Calu3 (cell line): ENCODE data around the gene AP3S2. TPM values are rescaled to one million over a fixed set of nuclear protein-coding genes. Genes with fewer than 3 reads are reported as not detected.

Source experiments
- BruUV-seq: library from RNA; stranded (reverse); fragments of 400-500 nt; replicated peaks from 2 replicates; lab custom pipeline; 2021; lab: Mats Ljungman, UMichigan
- CTCF ChIA-PET: fragments of 300-600 bp; sonication (Branson Sonifier 250); formaldehyde crosslinking; loops from one replicate; lab custom pipeline; 2022; ENCODE audit warnings: antibody characterized with exemption; lab: Charles Lee
- DNase-seq: peaks from one replicate; pipeline ENCODE4 v3.0.0; 2022
- H3K27ac Mint-ChIP-seq: one replicate; pipeline ENCODE4 v1.8.0; 2022; ENCODE audit warnings: mixed read lengths; ENCODE audit not compliant: unreplicated experiment
- H3K27me3 Mint-ChIP-seq: one replicate; pipeline ENCODE4 v1.8.0; 2022; ENCODE audit warnings: mixed read lengths; ENCODE audit not compliant: unreplicated experiment
- H3K36me3 Mint-ChIP-seq: one replicate; pipeline ENCODE4 v1.8.0; 2022; ENCODE audit warnings: mild to moderate bottlenecking, moderate library complexity, mixed read lengths; ENCODE audit not compliant: insufficient read depth, unreplicated experiment
- H3K4me1 Mint-ChIP-seq: one replicate; pipeline ENCODE4 v1.8.0; 2022; ENCODE audit warnings: mild to moderate bottlenecking, low read depth, mixed read lengths; ENCODE audit not compliant: unreplicated experiment
- H3K4me3 Mint-ChIP-seq: one replicate; pipeline ENCODE4 v1.8.0; 2022; ENCODE audit warnings: mild to moderate bottlenecking, low read depth, moderate library complexity, mixed read lengths; ENCODE audit not compliant: unreplicated experiment
- H3K9me3 Mint-ChIP-seq: one replicate; pipeline ENCODE4 v1.8.0; 2022; ENCODE audit warnings: low read depth, mixed read lengths; ENCODE audit not compliant: unreplicated experiment
- CTCF ChIP-seq: fragments of 200-600 bp; IDR thresholded peaks from one replicate; pipeline ENCODE4 v1.8.0; 2022; ENCODE audit warnings: antibody characterized with exemption; ENCODE audit not compliant: unreplicated experiment
- intact Hi-C: fragments of 100-400 bp; cut with micrococcal nuclease; formaldehyde crosslinking; loops from one replicate; pipeline ENCODE4 v1.10.0; 2022; ENCODE audit not compliant: unreplicated experiment
- total RNA-seq: library from RNA; stranded (reverse); gene quantifications from 2 replicates; pipeline ENCODE4 v1.2.3, GENCODE V29; 2022

The AP3S2 gene
- total RNA-seq, 1 experiment from 2014 or later: 46.2 TPM

DNA sequence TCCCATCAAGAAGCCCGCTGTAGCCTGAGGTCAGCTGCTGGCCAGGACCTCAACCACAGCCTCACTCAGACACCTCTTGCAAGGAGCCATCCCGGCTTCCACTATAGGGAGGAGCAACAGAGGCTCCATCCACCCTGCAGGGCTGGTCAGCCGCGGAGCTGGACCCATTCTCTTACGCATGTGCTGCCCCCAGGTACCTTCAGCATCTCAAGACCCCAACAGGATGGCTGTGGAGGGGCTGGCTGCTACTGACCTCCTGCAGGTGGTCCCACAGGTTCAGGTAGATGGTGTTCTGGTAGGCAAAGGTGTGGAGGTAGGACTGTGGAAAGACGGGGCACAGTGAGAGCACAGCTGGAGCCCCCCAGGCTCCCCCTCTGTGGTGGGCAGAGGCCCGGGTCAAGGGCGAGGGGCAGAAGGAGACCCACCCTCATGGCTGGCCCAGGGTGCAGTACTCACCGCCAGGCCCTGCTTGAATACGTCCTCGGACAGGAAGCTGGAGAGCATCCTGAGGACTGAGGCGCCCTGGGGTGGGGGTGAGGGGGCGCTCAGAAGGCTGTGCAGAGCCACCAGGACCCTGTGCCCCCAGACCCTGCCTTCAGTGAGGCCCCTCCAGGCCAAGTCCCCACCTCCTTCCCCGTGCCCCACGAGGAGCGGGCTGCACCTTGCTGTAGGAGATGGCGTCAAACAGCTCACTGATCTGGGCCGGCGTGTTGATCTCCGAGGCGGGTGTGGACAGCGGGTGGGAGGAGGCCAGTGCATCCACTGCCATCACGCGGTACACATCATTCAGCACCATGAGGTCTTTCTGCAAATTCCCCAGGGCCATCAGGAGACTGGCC is 90.6 kb downstream of the AP3S2 start:
- no TSS peak for BruUV-seq
- CTCF ChIA-PET: interaction anchor here (0.9 kb wide), 1 partner anchor 683 kb away, joined by 4 read pairs; no protein-coding TSS in a partner anchor
- H3K9me3 Mint-ChIP-seq: no peaks in the 10 kb centered on the region
- intact Hi-C loops: no loop called here
- no peak for DNase-seq
- no peak overlapping the region for H3K4me3 Mint-ChIP-seq
- H3K36me3 Mint-ChIP-seq: no peaks in the 10 kb centered on the region
- H3K4me1 Mint-ChIP-seq: peaks cover 10% of the 10 kb centered on the region
- no peak overlapping the region for H3K27ac Mint-ChIP-seq
- peaks cover 17% of the 10 kb centered on the region for H3K27me3 Mint-ChIP-seq
- no peak for TF ChIP-seq CTCF

- Mint-ChIP-seq H3K27ac (no peak overlapping the region), H3K36me3 (no peaks in the 10 kb centered on the region), H3K4me1 (peaks cover 10% of the 10 kb centered on the region), H3K27me3 (peaks cover 17% of the 10 kb centered on the region), H3K4me3 (no peak overlapping the region), H3K9me3 (no peaks in the 10 kb centered on the region)
- DNase-seq: no peak
- BruUV-seq: no TSS peak
- no peak for TF ChIP-seq CTCF
- CTCF ChIA-PET: no interaction called here
- intact Hi-C loops: no loop called here
Observed at GRCh38 chr15:89802231-89802928, 91.4 kb downstream of the AP3S2 start.

- H3K27ac Mint-ChIP-seq: no peak overlapping the region
- H3K9me3 Mint-ChIP-seq: no peaks in the 10 kb centered on the region
- TF ChIP-seq CTCF: no peak
- H3K36me3 Mint-ChIP-seq: no peaks in the 10 kb centered on the region
- intact Hi-C loops: no loop called here
- BruUV-seq: no TSS peak
- H3K4me1 Mint-ChIP-seq: peaks cover 6% of the 10 kb centered on the region
- CTCF ChIA-PET: interaction anchor here (0.7 kb wide), 1 partner anchor 194 kb away, joined by 12 read pairs; no protein-coding TSS in a partner anchor
- peaks cover 17% of the 10 kb centered on the region for H3K27me3 Mint-ChIP-seq
- H3K4me3 Mint-ChIP-seq: no peak overlapping the region
- no peak for DNase-seq
Observed at GRCh38 chr15:89801471-89802195, 92.2 kb downstream of the AP3S2 start.

- no TSS peak for BruUV-seq
- no peak for DNase-seq
- H3K4me3 Mint-ChIP-seq: no peak overlapping the region
- no peak for TF ChIP-seq CTCF
- intact Hi-C loops: no loop called here
- H3K9me3 Mint-ChIP-seq: no peaks in the 10 kb centered on the region
- no peaks in the 10 kb centered on the region for H3K36me3 Mint-ChIP-seq
- no peak overlapping the region for H3K27ac Mint-ChIP-seq
- H3K4me1 Mint-ChIP-seq: peaks cover 5% of the 10 kb centered on the region
- H3K27me3 Mint-ChIP-seq: peaks cover 17% of the 10 kb centered on the region
- CTCF ChIA-PET: no interaction called here
Observed at GRCh38 chr15:89799918-89800498, 93.8 kb downstream of the AP3S2 start.
